Activated naive CD8-positive, alpha-beta T cell treated with anti-CD3 and anti-CD28 coated beads, Interleukin-2, amount 50 U/mL, for 16 hours (primary cell): ENCODE measurements around the gene BBS9.
"Not testable (repeated sequence)": the region's sequence is repeated elsewhere in the genome, so short reads cannot be mapped to it uniquely, and the experiment has no call there.

Experiments used
- DNase-seq: peaks from one replicate; pipeline ENCODE4 v3.0.0-alpha.2; 2020; ENCODE audit warnings: low read depth, low spot score

Gene BBS9

GRCh38 chr7:33276325-33276724, 147.0 kb downstream of the BBS9 start:
- no peak for DNase-seq

DNA sequence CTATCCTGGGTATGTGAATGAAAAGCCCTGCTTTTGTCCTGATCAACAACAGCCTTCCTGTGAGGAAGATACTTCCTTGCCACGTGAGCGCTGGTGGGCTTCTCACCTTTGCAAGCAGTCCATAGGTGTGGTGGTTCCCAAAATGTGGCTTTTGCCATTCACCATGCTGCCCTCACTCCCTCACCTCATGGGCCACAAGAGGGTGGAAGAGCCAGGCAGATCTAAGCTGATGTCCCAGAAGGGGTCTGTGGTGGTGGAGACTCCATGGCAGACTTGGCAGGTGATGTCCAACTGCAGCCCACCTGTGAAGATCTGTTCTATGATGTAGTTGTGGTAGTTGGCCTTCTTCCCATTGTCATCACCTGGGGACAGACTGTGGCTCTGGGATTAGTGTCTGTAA, 147.4 kb downstream of the BBS9 start:
- DNase-seq, result no peak

GRCh38 chr7:33278095-33278494, 148.7 kb downstream of the BBS9 start:
- no peak for DNase-seq

DNA sequence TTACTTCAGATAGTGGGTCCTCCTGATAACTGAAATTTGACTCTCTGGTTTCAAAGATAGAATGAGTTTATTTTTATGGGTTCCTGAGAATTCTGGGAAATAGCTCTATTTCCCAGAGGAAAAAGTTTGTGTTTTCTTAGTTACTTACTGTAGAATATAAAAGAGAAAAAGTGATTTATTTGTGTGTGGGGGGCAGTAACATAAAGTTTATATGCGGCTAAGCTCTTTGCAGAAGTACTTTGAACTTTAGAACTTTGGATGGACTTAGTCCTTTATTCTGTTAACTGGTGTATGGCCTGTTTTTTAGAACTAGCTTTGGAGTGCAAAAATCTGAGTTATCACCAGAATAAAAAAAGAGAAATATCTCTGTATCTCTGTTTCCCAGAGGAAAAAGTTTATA, 157.1 kb downstream of the BBS9 start:
- DNase-seq, result no peak

DNA sequence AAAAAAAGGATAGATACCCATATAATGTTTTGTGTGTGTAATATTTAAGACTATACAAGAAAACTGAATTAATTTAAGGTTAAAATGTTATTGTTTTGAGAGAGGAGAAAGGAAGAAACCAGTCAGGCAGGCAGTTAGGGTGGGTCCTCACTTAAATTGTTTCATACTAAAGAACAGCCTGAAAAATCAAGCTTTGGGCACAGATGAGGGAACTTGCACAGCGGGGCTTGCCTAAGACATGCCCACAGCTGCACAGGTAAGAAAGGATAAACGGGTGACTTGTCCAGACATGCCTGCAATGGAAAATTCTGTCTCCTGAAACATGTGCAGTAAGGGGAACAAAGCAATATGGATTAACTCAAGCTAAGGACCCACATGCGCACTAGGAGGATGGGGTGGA, 158.4 kb downstream of the BBS9 start:
- DNase-seq, result no peak

GRCh38 chr7:33298848-33299247, 169.5 kb downstream of the BBS9 start:
- DNase-seq, result no peak

GRCh38 chr7:33299425-33299824, 170.1 kb downstream of the BBS9 start:
- no peak for DNase-seq

GRCh38 chr7:33300131-33300530, 170.8 kb downstream of the BBS9 start:
- DNase-seq, result no peak

GRCh38 chr7:33300742-33301141, 171.4 kb downstream of the BBS9 start:
- no peak for DNase-seq

- not testable (repeated sequence) for DNase-seq
These were observed 174.7 kb downstream of the BBS9 start for GRCh38 chr7:33303978-33304557.

GRCh38 chr7:33307205-33307604, 177.8 kb downstream of the BBS9 start:
- no peak for DNase-seq

GRCh38 chr7:33310546-33310945, 181.2 kb downstream of the BBS9 start:
- no peak for DNase-seq

DNA sequence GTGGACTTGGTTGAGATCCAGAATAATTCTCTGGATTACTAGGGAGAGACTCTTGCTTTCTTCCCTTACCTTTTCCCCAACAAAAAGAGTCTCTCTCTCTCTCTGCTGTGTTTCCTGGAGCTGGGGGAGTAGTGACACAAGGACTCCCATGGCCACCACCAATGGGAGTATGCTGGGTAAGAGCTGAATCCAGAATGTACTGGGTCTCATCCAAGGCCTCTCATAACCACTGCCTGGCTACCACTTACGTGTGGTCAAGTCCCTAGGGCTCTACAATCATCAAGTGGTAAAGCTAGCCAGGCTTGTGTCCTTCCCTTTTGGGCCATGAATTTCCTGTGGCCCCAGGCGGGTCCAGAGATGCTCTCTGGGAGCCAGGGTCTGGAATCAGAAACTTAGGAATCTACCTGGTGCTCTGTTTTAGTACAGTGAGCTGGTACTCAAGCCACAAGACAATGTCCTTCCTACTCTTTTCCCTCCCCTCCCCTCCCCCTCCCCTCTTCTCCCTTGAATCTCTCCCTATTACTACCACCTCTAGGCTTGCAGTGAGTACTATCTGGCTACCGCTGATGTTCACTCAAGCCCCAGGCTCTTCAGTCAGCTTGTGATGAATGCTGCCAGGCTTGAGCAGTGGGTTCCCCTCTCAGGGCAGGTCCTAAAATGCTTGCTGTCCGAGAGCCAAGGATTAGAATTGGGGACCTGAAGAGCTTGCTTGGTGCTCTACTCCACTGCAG, 196.6 kb downstream of the BBS9 start:
- DNase-seq, result no peak

- no peak for DNase-seq
These were observed 197.1 kb downstream of the BBS9 start for GRCh38 chr7:33326485-33326848.

DNA sequence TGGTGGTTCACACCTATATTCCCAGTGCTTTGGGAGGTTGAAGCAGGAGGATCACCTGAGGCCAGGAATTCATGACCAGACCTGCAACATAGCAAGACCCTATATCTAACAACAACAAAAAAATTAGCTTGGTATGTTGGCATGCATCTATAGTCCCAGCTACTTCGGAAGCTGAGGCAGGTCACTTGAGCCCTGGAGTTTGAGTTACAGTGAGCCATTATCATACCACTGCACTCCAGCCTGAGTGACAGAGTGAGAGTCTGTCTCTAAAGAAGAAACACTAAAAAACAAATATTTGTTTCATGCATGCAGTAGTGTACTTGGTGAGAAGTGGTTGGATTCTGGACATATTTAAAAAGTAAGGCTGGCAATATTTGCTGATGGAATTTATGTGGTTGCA, 198.1 kb downstream of the BBS9 start:
- no peak for DNase-seq

DNA sequence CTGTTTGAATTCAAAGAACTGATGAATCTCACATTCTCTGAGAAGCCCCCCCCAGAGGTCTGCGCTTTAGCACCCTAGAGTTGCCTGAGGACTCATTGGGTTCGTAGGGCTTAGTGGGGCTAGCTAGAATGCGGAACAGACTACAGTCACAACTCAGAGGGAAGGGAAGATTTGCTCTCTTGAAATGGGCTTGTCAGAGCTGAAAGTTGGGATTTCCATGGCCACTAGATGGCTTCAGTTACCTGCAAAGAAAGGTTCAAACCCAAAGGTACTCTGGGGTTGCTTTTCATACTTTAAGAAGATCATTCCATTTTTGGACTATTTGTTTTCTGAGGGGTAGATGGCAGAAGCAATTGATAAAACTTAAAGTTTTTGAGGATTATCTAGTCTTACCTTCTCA, 205.0 kb downstream of the BBS9 start:
- no peak for DNase-seq

GRCh38 chr7:33336820-33337219, 207.5 kb downstream of the BBS9 start:
- DNase-seq, result no peak

DNA sequence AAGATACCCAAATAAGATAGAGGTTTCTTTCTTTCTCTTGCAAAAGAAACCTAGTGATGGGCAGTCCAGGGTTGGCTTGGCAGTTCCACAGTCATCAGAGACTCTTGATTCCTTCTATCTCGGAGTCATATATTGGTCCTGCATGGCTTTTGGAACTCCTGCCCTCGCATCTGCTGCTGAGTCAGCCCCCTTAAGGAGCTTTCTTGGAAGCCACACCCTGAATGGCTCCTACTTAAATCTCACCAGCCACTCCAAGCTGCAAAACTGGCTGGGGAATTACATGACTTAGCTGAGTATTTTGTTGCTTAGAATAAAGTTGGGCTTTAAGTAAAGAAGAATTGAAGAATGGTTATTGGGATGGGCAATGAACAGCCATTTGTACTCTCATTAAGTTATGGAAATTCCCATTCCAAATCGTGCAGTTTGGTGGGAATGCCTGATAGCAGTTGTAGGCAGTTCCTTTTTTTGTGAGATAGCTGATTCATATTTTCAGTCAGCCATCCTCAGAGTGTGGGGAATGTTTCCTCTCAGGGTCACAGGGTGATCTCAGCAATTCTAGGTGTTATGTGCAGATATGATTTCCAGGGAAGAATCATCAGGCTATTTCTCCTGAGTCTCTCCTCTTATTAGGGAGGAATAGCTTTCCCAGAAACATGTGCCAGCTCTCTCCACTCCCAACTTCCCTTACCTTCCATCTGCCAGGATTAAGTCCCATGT, 209.9 kb downstream of the BBS9 start:
- no peak for DNase-seq

- DNase-seq, result no peak
These were observed 216.7 kb downstream of the BBS9 start for GRCh38 chr7:33346055-33346454.

DNA sequence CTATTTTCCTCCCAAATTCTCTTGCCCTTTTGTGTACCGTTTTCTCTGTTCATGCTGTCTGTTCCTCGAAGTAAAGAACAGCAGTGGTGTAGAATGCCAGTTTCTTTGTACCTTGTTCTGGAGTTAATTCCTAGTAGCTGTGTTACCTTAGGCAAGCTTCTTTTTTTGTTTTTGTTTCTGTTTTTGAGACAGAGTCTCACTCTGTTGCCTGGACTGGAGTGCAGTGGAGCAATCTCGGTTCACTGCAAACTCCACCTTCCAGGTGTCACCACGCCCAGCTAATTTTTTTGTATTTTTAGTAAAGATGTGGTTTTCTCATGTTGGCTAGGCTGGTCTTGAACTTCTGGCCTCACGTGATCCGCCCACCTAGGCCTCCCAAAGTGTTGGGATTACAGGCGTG, 221.2 kb downstream of the BBS9 start:
- no peak for DNase-seq

DNA sequence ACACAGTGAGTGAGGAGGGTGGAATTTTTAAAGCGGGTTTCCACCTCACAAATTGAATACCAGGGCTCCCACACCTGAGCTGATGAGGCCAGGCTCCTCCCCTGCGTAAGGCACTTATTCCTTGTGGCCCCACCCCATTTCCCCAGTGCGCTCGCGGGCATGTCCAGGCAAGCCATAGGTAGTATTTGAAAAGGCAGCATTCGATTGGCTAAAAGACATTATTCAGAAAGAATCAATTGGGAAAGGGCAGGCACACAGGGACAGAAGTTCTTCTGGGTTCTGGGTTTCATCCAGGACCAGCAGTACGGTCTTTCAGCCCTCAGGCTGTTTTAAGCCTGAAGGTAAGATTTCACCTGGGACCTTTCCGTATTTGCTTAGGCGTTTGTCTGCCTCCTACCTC, 222.3 kb downstream of the BBS9 start:
- DNase-seq, result no peak

DNA sequence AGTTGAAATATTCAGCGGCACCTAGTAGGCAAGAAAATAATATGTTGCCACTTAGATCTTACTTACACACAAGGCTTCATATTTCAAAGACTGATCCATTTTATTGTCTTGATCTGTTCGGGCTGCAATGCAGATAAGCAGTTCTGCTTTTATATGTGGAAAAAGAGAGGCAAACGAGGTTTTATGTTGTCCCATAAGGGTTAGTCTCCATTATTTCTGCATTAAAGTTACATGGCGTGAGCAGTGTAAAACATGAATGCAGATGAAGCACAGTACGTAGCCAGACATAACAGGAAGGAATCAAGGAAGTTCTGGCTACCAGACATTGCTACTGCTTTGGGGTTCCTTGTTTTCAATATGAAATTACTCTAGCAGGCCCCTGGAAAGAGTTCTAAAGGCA, 224.8 kb downstream of the BBS9 start:
- no peak for DNase-seq

DNA sequence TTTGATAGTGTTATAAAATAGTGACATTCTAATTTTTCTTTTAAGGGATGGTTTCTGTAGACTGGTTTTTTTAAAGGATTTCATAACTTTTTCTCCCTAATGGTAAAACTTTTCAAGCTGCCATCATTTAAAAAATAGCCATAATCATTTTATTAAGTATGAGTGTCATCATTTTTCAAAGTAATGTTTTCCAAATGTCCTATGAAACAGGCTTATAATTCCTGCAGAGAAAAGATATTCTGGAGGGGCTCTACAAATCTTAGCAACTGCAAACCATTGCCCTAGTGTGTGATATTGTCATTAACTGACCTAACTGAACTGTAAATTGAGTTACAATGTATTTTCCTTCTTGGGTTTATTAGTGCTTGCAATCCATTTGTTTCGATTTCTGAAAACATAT, 226.0 kb downstream of the BBS9 start:
- DNase-seq, result no peak
